HepG2 (cell line): ENCODE measurements around the gene NDRG3. TPM values are rescaled to one million over a fixed set of nuclear protein-coding genes. Genes with fewer than 3 reads are reported as not detected.

Source experiments
- AHR ChIP-seq: IDR thresholded peaks from 2 replicates; pipeline ENCODE4 v1.6.1; 2018; ENCODE audit warnings: missing genetic modification reagents, missing compliant biosample characterization
- DNMT1 ChIP-seq: sonication (generic); formaldehyde crosslinking; IDR thresholded peaks from 2 replicates; pipeline ENCODE4 v1.5.1; 2020; ENCODE audit warnings: mild to moderate bottlenecking, missing genetic modification reagents
- ERF ChIP-seq: IDR thresholded peaks from 2 replicates; pipeline ENCODE4 v1.6.1; 2018; ENCODE audit warnings: missing biosample characterization, missing genetic modification reagents
- FOSL2 ChIP-seq: sonication (generic); formaldehyde crosslinking; IDR thresholded peaks from 2 replicates; pipeline ENCODE4 v1.4.0; 2020; ENCODE audit warnings: missing genetic modification reagents
- IRF2 ChIP-seq: IDR thresholded peaks from 2 replicates; pipeline ENCODE4 v1.6.1; 2018; ENCODE audit warnings: missing genetic modification reagents, missing compliant biosample characterization
- MAF1 ChIP-seq: sonication (generic); formaldehyde crosslinking; IDR thresholded peaks from 2 replicates; pipeline ENCODE4 v1.5.0; 2020; ENCODE audit warnings: missing genetic modification reagents, borderline replicate concordance
- POGZ ChIP-seq: sonication (generic); formaldehyde crosslinking; IDR thresholded peaks from 2 replicates; pipeline ENCODE4 v1.4.0; 2020; ENCODE audit warnings: mild to moderate bottlenecking, missing genetic modification reagents
- TBL1XR1 ChIP-seq: fragments of 150-350 bp; IDR thresholded peaks from 2 replicates; pipeline ENCODE4 v1.6.1; 2014; ENCODE audit warnings: borderline replicate concordance, low read length; ENCODE audit not compliant: partially characterized antibody
- TP53 ChIP-seq: sonication (generic); formaldehyde crosslinking; conservative IDR thresholded peaks from 2 replicates; pipeline ENCODE4 v1.4.0; 2020; ENCODE audit warnings: missing genetic modification reagents
- ZFP90 ChIP-seq: sonication (generic); formaldehyde crosslinking; IDR thresholded peaks from 2 replicates; pipeline ENCODE4 v1.8.0; 2022; ENCODE audit warnings: missing genetic modification reagents, mild to moderate bottlenecking, inconsistent platforms, borderline replicate concordance
- ZNF260 ChIP-seq: sonication (generic); formaldehyde crosslinking; IDR thresholded peaks from 2 replicates; pipeline ENCODE4 v1.4.0; 2020; ENCODE audit warnings: missing genetic modification reagents, low read depth, mild to moderate bottlenecking, borderline replicate concordance
- polyA plus RNA-seq, 8 experiments: library from polyadenylated mRNA; depleted of rRNA in 3 of 8; stranded (reverse) in 7 of 8; unstranded in 1 of 8; fragments of >200 nt; fragmentation: Illumina TruSeq in 4 of 8; extraction: Trizol in 4 of 8; gene quantifications; 2 replicates each; pipeline versions ENCODE4 v1.2.1 to v1.2.3, GENCODE V29; 2011 to 2016; ENCODE audit warnings: low read depth in 4 of 8, missing spikeins in 1 of 8, mixed read lengths in 1 of 8; ENCODE audit not compliant: insufficient read depth in 1 of 8
- total RNA-seq, 5 experiments: library from RNA; depleted of rRNA; stranded (reverse); fragments of >200 nt; fragmentation: Illumina TruSeq; extraction: Trizol; gene quantifications; 2 replicates each; pipeline ENCODE4 v1.2.3, GENCODE V29; 2016; ENCODE audit warnings: low read depth in 1 of 5
- TF ChIP-seq, protein P1 (sequence below): sonication (generic); formaldehyde crosslinking; IDR thresholded peaks from 2 replicates; pipeline ENCODE4 v1.4.0; 2020; ENCODE audit warnings: low read depth, mild to moderate bottlenecking, missing genetic modification reagents
- TF ChIP-seq, protein P2 (sequence below): sonication (generic); formaldehyde crosslinking; IDR thresholded peaks from 2 replicates; pipeline ENCODE4 v1.9.0; 2022; ENCODE audit warnings: low read depth, missing genetic modification reagents
- TF ChIP-seq, protein P3 (sequence below): sonication (generic); formaldehyde crosslinking; conservative IDR thresholded peaks from 2 replicates; pipeline ENCODE4 v1.5.0; 2020; ENCODE audit warnings: missing genetic modification reagents
- TF ChIP-seq, protein P4 (sequence below): sonication (generic); formaldehyde crosslinking; IDR thresholded peaks from 2 replicates; pipeline ENCODE4 v1.5.0; 2020; ENCODE audit warnings: missing genetic modification reagents, mild to moderate bottlenecking, borderline replicate concordance
- TF ChIP-seq, protein P5 (sequence below): sonication (generic); formaldehyde crosslinking; IDR thresholded peaks from 2 replicates; pipeline ENCODE4 v1.4.0; 2020; ENCODE audit warnings: missing genetic modification reagents

The NDRG3 gene
- total and polyA plus RNA-seq, 2 of the 13 experiments (the other 11 are each of a cell fraction or from before 2014, with no cell fraction given), result 36.0 to 40.5 TPM

DNA sequence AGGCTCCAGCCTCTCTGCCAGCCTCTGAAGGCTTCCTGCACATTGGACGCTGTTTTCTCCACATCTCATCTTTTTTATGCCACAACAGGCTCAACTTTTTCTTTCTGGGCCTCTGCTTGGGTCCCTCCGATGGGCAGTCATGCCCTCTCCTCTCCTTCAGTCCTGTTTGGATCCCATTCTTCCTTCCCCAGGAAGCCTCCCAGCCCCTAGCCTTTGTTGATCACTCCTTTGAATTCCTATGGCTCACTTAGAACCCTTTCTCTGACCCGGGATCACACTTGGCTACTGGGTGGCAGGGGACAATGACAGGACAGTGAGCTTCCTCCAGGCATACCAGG is 104.4 kb downstream of the NDRG3 start (continued):
- TF ChIP-seq TBL1XR1 (no peak), FOSL2 (CRISPR knock-in tag) (no peak), TP53 (CRISPR knock-in tag) (no peak), AHR (CRISPR knock-in tag) (no peak), ZNF260 (CRISPR knock-in tag) (no peak), ZFP90 (CRISPR knock-in tag) (no peak), POGZ (CRISPR knock-in tag) (no peak), ERF (CRISPR knock-in tag) (no peak), DNMT1 (0 out of 2 replicates have a peak, but pooled peaks have one; percentile 17), MAF1 (CRISPR knock-in tag) (no peak), IRF2 (no peak)
- TF ChIP-seq, protein P1, sequence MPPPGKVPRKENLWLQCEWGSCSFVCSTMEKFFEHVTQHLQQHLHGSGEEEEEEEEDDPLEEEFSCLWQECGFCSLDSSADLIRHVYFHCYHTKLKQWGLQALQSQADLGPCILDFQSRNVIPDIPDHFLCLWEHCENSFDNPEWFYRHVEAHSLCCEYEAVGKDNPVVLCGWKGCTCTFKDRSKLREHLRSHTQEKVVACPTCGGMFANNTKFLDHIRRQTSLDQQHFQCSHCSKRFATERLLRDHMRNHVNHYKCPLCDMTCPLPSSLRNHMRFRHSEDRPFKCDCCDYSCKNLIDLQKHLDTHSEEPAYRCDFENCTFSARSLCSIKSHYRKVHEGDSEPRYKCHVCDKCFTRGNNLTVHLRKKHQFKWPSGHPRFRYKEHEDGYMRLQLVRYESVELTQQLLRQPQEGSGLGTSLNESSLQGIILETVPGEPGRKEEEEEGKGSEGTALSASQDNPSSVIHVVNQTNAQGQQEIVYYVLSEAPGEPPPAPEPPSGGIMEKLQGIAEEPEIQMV, result no peak
- TF ChIP-seq, protein P2, sequence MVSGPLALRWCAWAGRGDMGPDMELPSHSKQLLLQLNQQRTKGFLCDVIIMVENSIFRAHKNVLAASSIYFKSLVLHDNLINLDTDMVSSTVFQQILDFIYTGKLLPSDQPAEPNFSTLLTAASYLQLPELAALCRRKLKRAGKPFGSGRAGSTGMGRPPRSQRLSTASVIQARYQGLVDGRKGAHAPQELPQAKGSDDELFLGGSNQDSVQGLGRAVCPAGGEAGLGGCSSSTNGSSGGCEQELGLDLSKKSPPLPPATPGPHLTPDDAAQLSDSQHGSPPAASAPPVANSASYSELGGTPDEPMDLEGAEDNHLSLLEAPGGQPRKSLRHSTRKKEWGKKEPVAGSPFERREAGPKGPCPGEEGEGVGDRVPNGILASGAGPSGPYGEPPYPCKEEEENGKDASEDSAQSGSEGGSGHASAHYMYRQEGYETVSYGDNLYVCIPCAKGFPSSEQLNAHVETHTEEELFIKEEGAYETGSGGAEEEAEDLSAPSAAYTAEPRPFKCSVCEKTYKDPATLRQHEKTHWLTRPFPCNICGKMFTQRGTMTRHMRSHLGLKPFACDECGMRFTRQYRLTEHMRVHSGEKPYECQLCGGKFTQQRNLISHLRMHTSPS (CRISPR knock-in tag), result no peak
- TF ChIP-seq, protein P3, sequence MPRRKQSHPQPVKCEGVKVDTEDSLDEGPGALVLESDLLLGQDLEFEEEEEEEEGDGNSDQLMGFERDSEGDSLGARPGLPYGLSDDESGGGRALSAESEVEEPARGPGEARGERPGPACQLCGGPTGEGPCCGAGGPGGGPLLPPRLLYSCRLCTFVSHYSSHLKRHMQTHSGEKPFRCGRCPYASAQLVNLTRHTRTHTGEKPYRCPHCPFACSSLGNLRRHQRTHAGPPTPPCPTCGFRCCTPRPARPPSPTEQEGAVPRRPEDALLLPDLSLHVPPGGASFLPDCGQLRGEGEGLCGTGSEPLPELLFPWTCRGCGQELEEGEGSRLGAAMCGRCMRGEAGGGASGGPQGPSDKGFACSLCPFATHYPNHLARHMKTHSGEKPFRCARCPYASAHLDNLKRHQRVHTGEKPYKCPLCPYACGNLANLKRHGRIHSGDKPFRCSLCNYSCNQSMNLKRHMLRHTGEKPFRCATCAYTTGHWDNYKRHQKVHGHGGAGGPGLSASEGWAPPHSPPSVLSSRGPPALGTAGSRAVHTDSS (CRISPR knock-in tag), result no peak
- TF ChIP-seq, protein P4, sequence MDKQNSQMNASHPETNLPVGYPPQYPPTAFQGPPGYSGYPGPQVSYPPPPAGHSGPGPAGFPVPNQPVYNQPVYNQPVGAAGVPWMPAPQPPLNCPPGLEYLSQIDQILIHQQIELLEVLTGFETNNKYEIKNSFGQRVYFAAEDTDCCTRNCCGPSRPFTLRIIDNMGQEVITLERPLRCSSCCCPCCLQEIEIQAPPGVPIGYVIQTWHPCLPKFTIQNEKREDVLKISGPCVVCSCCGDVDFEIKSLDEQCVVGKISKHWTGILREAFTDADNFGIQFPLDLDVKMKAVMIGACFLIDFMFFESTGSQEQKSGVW (CRISPR knock-in tag), result no peak
- TF ChIP-seq, protein P5, sequence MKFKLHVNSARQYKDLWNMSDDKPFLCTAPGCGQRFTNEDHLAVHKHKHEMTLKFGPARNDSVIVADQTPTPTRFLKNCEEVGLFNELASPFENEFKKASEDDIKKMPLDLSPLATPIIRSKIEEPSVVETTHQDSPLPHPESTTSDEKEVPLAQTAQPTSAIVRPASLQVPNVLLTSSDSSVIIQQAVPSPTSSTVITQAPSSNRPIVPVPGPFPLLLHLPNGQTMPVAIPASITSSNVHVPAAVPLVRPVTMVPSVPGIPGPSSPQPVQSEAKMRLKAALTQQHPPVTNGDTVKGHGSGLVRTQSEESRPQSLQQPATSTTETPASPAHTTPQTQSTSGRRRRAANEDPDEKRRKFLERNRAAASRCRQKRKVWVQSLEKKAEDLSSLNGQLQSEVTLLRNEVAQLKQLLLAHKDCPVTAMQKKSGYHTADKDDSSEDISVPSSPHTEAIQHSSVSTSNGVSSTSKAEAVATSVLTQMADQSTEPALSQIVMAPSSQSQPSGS, result no peak
- TF ChIP-seq, all 625 proteins: peak for 19
